ENCODE results near the gene NLRC5.
"Not testable (repeated sequence)": the region's sequence is repeated elsewhere in the genome, so short reads cannot be mapped to it uniquely, and the experiment has no call there.

NLRC5 gene

DNA sequence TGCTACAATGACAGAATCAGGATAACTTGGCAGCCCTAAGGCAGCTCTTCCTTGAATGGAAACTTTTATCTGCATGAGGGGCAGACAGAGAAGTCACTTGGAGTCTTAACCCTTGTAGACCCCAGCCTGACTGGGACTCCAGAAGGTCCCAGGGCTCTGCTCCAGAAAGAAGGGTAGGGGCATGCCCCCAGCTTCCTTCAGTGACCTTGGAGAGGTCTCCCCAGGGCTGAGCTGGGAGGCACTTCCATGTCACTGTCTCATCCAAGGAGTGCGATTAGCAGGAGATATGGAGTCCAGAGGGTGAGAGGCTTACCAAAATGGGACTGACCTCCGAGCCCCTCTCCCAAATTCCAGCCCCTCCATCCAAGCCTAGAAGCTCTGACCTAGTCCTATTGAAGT is 3.4 kb upstream of the NLRC5 start:
- ATAC-seq (ENCODE audit: insufficient read depth, low read depth) (no peak), DNase-seq (no peak)
- no peak overlapping the region for H3K4me3 ChIP-seq (ENCODE audit: low read depth in 1 of 2, low read length in 2 of 2)
- no peak overlapping the region for H2AFZ ChIP-seq (ENCODE audit: low read depth, low read length)
- H3K79me2 ChIP-seq (ENCODE audit: insufficient read depth, low read length) = no peaks in the 10 kb centered on the region
- H3K9ac ChIP-seq (ENCODE audit: low read depth, low read length) = no peak overlapping the region
- H3K36me3 ChIP-seq (ENCODE audit: insufficient read depth, low read length) = no peaks in the 10 kb centered on the region
- peaks cover 18% of the 10 kb centered on the region for H3K4me1 ChIP-seq (ENCODE audit: insufficient read depth, low read length)
- no peaks in the 10 kb centered on the region for H4K20me1 ChIP-seq (ENCODE audit: insufficient read depth, low read length)
- TF ChIP-seq CTCF (IDR thresholded peaks at IDR 0.05; ENCODE audit: borderline replicate concordance, extremely low read depth, low read length, poor library complexity, severe bottlenecking) (no peak), EZH2 (IDR thresholded peaks at IDR 0.05; ENCODE audit: borderline replicate concordance, low read depth, low read length, severe bottlenecking) (no peak)
- no peaks in the 10 kb centered on the region for H3K9me3 ChIP-seq (ENCODE audit: insufficient read depth, low read length, severe bottlenecking)
- no peak overlapping the region for H3K27ac ChIP-seq (ENCODE audit: low read length)
- no peak overlapping the region for H3K4me2 ChIP-seq (ENCODE audit: insufficient read depth, low read length)
- H3K27me3 ChIP-seq (ENCODE audit: insufficient read depth, low read length, poor library complexity) = peaks cover under 1% of the 10 kb centered on the region

DNA sequence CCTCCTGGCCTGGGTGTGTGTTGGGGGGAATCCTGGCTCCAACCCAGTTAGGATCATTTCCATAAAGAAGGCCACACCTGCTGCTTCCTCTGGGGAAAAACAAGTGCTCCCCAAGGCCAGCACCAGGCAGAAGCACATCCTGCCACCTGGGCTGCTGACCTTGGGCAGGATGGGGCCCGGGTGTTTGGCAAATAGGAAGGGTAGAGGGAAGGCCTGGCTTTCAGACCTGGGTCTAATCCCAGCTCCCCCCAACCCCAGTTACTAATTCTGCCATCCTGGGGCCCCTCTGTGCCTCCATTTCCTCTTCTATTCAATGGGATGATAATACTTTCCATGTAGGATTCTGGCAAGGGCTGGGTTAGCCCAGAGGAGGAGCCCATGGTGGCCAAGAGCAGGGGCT is 3.0 kb upstream of the NLRC5 start:
- H3K4me2 ChIP-seq (ENCODE audit: insufficient read depth, low read length) = no peak overlapping the region
- no peaks in the 10 kb centered on the region for H3K27me3 ChIP-seq (ENCODE audit: insufficient read depth, low read length, poor library complexity)
- no peak overlapping the region for H3K4me3 ChIP-seq (ENCODE audit: low read depth in 1 of 2, low read length in 2 of 2)
- H3K4me1 ChIP-seq (ENCODE audit: insufficient read depth, low read length) = peaks cover 18% of the 10 kb centered on the region
- H3K79me2 ChIP-seq (ENCODE audit: insufficient read depth, low read length) = no peaks in the 10 kb centered on the region
- ATAC-seq (ENCODE audit: insufficient read depth, low read depth) (no peak), DNase-seq (no peak)
- no peaks in the 10 kb centered on the region for H3K36me3 ChIP-seq (ENCODE audit: insufficient read depth, low read length)
- H3K9me3 ChIP-seq (ENCODE audit: insufficient read depth, low read length, severe bottlenecking) = no peaks in the 10 kb centered on the region
- H2AFZ ChIP-seq (ENCODE audit: low read depth, low read length) = no peak overlapping the region
- H4K20me1 ChIP-seq (ENCODE audit: insufficient read depth, low read length) = no peaks in the 10 kb centered on the region
- H3K9ac ChIP-seq (ENCODE audit: low read depth, low read length) = no peak overlapping the region
- TF ChIP-seq CTCF (IDR thresholded peaks at IDR 0.05; ENCODE audit: borderline replicate concordance, extremely low read depth, low read length, poor library complexity, severe bottlenecking) (no peak), EZH2 (IDR thresholded peaks at IDR 0.05; ENCODE audit: borderline replicate concordance, low read depth, low read length, severe bottlenecking) (no peak)
- no peak overlapping the region for H3K27ac ChIP-seq (ENCODE audit: low read length)

GRCh38 chr16:56986908-56987307 is 2.4 kb upstream of the NLRC5 start:
- not testable (repeated sequence) for H3K27me3 ChIP-seq (ENCODE audit: insufficient read depth, low read length, poor library complexity); H3K4me2 ChIP-seq (ENCODE audit: insufficient read depth, low read length); H3K79me2 ChIP-seq (ENCODE audit: insufficient read depth, low read length); DNase-seq; H3K36me3 ChIP-seq (ENCODE audit: insufficient read depth, low read length); H3K27ac ChIP-seq (ENCODE audit: low read length); H3K4me3 ChIP-seq (ENCODE audit: low read depth in 1 of 2, low read length in 2 of 2); H3K9me3 ChIP-seq (ENCODE audit: insufficient read depth, low read length, severe bottlenecking); H3K9ac ChIP-seq (ENCODE audit: low read depth, low read length); H4K20me1 ChIP-seq (ENCODE audit: insufficient read depth, low read length); H2AFZ ChIP-seq (ENCODE audit: low read depth, low read length); ATAC-seq (ENCODE audit: insufficient read depth, low read depth)
- H3K4me1 ChIP-seq (ENCODE audit: insufficient read depth, low read length) = peaks cover 18% of the 10 kb centered on the region

DNA sequence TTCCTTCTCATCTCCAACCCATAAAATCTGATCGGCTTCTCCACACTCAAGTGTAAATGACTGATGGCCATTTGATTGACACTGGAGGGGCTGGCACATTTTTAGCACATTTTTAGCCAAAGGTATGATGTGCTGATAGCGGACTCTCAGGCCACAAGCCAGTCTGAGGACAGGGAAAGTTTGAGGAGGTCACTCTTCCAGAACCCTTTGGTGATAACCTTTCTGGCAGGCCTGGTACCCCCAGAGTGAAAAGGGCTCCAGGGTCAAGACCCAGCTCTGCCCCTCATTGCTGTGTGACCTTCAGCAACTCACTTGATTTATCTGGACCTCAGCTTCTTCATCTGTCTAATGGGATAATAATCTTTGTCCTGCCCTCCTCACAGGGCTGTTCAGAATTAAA is 1.7 kb upstream of the NLRC5 start:
- TF ChIP-seq CTCF (IDR thresholded peaks at IDR 0.05; ENCODE audit: borderline replicate concordance, extremely low read depth, low read length, poor library complexity, severe bottlenecking) = no peak
- no peak for TF ChIP-seq EZH2 (IDR thresholded peaks at IDR 0.05; ENCODE audit: borderline replicate concordance, low read depth, low read length, severe bottlenecking)
- Histone ChIP-seq H3K4me2 (ENCODE audit: insufficient read depth, low read length) (no peak overlapping the region), H3K4me1 (ENCODE audit: insufficient read depth, low read length) (peaks cover 18% of the 10 kb centered on the region), H3K79me2 (ENCODE audit: insufficient read depth, low read length) (no peaks in the 10 kb centered on the region), H3K27me3 (ENCODE audit: insufficient read depth, low read length, poor library complexity) (no peaks in the 10 kb centered on the region), H3K4me3 (ENCODE audit: low read depth in 1 of 2, low read length in 2 of 2) (no peak overlapping the region), H2AFZ (ENCODE audit: low read depth, low read length) (no peak overlapping the region), H4K20me1 (ENCODE audit: insufficient read depth, low read length) (no peaks in the 10 kb centered on the region), H3K9ac (ENCODE audit: low read depth, low read length) (no peak overlapping the region), H3K9me3 (ENCODE audit: insufficient read depth, low read length, severe bottlenecking) (no peaks in the 10 kb centered on the region), H3K27ac (ENCODE audit: low read length) (no peak overlapping the region), H3K36me3 (ENCODE audit: insufficient read depth, low read length) (no peaks in the 10 kb centered on the region)
- ATAC-seq (ENCODE audit: insufficient read depth, low read depth) (no peak), DNase-seq (no peak)

Measured in DND-41 (cell line).